KBM-7 (cell line): ENCODE data around the gene FBXL16.
"Not testable (repeated sequence)": the region's sequence is repeated elsewhere in the genome, so short reads cannot be mapped to it uniquely, and the experiment has no call there.

Source experiments
- DNase-seq: peaks from one replicate; pipeline ENCODE4 v3.0.0-alpha.2; 2015
- in situ Hi-C: fragments of 300-500 bp; cut with MboI; formaldehyde crosslinking; loops from 2 replicates; pipeline ENCODE4 v1.14.3; 2020; ENCODE audit warnings: low sequenced_read_pairs, low pct_unique_long_range_greater_than_20kb, mixed read lengths

Gene FBXL16

GRCh38 chr16:700684-701584, 4.7 kb downstream of the FBXL16 start:
- in situ Hi-C loops: no loop called here

GRCh38 chr16:698911-699671, 6.5 kb downstream of the FBXL16 start:
- no peak for DNase-seq
- in situ Hi-C loops: no loop called here

More at GRCh38 chr16:700684-701584, 4.7 kb downstream of the FBXL16 start:
- no peak for DNase-seq

- in situ Hi-C loops: no loop called here
- no peak for DNase-seq
These were observed 10.1 kb downstream of the FBXL16 start for GRCh38 chr16:695355-696089.

GRCh38 chr16:694863-695354, 10.7 kb downstream of the FBXL16 start:
- in situ Hi-C loops: no loop called here
- DNase-seq: no peak

DNA sequence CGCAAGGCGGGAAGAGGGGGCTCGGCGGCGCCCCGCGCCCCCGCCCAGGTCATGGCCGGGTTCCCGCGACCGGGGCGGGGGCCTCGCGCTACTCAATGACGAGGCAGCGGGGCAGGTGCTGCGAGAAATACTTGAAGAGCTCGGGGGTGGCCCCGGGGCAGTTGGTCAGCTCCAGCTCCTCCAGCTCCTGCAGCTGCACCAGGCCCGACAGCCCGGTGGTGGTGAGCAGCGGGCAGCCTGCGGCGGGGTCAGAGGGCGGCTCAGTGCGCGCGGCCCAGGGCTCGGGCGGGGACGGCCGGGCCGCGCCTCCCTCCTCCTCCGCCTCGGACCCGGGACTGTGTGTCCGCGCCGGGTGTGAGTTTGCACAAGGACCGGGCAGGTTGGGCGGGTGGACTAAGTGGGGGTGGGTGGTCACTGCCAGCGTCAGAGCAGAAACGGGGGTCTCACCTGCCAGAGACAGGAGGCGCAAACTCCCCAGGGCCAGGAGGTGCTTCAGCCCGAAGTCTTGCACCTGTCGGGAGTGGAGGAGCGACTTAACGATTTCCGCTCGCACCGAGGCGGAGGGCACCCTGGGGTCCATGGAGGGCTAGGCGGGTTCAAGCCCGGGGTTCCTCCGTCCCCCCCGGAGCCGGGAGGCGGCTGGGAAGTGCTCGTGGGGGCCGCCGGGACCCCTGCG, 11.3 kb downstream of the FBXL16 start:
- in situ Hi-C loops: no loop called here

DNA sequence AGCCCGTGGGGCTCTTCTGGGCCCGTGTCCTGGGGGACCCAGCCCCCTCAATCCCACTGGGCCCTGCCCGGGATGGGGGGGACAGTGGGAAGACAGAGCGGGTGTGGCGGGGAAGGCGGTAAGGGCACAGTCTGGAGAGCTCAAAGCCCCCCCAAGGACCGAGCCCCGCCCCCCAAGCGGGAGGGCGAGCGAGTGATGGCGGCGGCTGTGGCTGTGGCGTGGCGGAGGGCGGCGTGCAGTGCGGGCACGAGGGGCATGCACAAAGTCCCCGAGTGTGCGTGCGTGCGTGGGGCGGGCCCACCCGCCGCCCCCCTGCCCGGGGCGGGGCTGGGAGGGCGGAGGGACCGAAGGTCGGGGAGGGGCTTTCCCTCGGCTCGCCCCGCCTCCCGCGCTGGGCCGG, 11.8 kb downstream of the FBXL16 start:
- in situ Hi-C loops: no loop called here
- no peak for DNase-seq

More for the DNA sequence above, 11.3 kb downstream of the FBXL16 start:
- DNase-seq: no peak

DNA sequence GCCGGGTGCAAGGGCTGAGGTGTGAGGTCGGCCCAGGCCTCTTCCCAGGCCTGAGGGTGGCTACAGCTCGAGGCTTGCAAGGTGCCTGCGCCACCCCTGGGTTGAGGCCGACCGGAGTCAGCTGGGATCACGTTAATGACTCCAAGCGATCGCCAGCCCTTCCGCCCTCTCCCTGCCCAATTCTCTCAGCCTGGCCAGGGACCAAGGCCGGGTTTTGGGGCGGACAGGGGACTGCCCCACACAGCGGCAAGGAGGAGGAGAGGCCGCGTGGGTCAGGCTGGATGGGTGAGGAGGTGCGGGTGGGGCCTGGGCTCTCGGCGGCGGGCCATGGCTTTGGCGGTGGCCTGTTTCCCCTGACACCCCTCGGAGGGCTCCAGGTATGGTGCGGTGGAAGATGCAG, 12.2 kb downstream of the FBXL16 start:
- in situ Hi-C loops: no loop called here
- DNase-seq: no peak

DNA sequence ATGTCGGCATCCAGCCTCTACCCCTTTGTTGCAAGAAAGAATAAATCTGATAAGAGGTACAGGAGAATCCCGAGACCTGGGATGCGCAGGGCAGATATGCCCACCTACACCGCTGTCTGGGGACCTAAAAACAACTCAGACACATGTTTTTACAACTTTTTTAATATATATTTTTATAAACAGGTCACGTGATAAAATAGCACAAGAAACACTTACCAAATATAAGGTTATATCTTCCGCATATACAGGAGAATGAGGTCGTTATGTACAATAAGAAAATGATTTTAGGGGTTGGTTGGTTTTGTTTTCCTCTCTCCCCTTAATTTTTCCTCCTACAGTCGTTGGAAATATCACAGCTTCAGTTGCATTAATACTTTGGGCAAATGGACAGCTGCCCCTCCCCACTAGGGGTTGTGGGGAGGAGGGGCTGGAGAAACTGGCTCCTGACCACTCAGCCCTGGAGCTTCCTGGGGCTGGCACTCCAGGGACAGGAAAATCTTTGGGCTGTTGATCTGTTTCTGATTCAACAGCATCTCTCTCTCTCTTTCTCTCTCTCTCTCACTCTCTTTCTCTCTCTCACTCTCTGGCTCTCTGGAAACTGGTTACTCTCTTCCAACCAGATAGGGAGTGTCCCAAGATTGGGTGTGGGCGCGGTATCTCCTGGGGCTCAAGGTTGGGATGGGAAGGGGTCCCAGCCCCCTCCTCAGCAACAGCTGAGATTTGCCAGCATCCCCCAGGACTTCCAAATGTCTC, 13.1 kb downstream of the FBXL16 start:
- DNase-seq: no peak
- in situ Hi-C loops: no loop called here

DNA sequence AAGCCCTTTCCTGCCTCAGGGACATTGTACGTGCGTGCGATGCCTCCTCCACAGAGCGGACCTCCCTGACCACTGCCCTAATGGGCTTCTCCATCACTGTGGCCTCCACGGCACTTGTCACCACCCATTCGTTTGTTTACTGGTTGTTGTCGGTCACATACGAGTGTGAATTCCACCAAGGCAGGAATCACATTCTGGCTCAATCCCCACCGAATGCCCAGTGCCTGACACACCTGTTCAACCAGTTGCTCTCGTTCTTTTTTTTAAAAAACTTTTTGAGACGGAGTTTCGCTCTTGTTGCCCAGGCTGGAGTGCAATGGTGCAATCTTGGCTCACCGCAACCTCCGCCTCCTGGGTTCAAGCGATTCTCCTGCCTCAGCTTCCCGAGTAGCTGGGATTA, 14.4 kb downstream of the FBXL16 start:
- DNase-seq, in situ Hi-C loops: not testable (repeated sequence)

- in situ Hi-C loops: no loop called here
- no peak for DNase-seq
These were observed 16.3 kb downstream of the FBXL16 start for GRCh38 chr16:689175-689897.

GRCh38 chr16:687499-687898, 18.1 kb downstream of the FBXL16 start:
- in situ Hi-C loops: no loop called here
- DNase-seq: no peak

DNA sequence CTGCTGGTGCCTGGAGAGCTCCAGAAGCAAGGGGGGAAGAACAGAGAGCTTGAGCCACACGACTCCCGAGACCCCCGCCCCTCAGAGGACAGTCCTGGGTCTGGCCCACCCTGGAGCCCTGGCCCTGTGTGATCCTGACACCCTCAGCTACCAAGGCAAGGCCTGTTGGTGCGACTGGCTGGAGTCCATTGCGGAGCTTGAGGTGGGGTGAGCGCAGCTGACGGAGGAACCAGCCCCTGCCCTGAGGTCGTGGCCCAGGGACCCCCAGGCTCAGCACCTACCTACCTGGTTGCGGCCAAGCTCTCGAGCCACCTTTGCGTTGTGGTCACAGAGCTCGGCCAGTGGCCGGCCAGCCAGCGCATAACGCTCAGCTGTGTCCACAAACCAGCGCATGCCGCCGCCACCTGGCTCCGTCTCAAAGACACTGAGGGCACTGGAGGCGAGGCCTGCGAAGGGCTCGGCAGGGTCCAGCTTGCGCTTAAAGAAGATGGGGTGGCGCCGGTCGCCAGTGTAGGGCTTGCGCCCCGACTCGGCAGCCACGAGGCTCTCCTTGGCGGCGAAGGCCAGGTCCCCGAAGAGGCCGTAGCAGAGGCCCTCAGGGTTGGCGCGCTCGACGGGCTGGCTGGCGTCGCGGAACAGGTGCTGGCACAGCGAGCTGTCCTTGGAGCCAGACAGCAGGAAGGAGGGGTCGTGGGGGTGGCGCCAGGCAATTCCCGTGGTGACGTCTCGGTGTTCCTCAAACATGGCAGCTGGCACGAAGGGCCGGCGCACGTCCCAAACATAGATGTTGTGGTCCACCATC, 18.9 kb downstream of the FBXL16 start:
- in situ Hi-C loops: no loop called here
- no peak for DNase-seq

DNA sequence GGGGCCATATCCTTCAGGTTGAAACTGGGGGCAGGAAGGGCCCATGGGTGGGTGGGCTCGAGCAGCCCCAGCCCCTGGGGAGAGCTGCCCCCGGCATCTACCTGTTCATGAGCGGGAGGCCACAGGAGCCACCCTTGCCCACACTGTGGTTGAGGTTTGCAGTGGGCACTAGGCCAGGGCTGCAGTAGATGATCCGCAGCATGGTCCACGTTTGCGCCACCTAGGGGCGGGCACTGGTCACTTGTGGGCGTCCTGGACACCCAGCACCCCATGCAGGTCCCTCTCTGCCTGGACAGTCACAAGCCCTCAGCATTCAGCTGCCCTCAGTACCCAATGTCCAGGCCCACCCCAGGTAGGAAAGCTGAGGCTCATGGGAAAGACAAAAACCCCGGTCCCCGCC, 19.6 kb downstream of the FBXL16 start:
- in situ Hi-C loops: no loop called here
- no peak for DNase-seq

GRCh38 chr16:684961-685696, 20.5 kb downstream of the FBXL16 start:
- in situ Hi-C loops: no loop called here
- no peak for DNase-seq

DNA sequence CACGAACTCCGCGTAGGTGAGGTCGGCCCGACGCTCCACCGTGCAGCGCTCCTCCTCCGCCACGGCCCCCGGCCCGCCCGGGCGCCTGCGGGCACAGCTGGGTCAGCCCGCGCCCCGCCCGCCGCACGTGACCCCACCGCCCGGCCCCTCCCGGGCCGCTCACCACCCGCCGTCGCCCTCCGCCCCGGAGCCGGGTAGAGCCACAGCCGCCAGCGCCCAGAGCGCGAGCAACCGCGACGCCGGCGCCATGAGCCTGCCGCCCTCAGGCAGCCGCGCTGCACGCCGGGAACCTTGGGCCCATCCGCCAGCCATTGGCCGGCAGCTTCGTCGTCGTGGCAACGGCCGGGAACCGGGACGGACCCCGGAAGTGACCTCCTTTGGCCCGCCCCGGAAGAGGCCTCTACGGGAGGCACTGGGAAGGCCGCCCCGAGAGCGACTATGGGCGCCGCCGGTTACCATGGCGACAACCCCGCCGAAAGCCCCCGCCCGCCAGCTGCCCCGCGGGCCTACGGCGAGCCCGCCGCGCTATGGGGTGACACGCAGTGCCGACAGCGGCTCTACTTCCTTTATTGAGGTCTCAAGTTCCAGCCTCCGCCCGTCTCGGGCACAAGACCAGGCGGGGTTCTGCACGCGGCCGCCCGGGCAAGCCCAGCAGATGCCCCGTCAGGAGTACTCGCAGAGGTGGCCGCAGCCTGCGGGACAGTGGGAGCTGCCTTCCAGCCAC, 21.4 kb downstream of the FBXL16 start, which contains the start of gene JMJD8:
Gene JMJD8 (minus strand): TSS at position 264 of the 724 bp plus-strand sequence. CDS start 15 bp downstream, at position 249.
- in situ Hi-C loops: no loop called here
- peak; percentile 96 for DNase-seq
